GM10847 (cell line): Measurements from ENCODE around the gene TAS2R8.

ENCODE experiments used
- POLR2A ChIP-seq: IDR thresholded peaks from 2 replicates; pipeline ENCODE4 v1.6.1; 2011; ENCODE audit not compliant: insufficient read length; ENCODE audit errors: extremely low read depth

Gene TAS2R8, protein sequence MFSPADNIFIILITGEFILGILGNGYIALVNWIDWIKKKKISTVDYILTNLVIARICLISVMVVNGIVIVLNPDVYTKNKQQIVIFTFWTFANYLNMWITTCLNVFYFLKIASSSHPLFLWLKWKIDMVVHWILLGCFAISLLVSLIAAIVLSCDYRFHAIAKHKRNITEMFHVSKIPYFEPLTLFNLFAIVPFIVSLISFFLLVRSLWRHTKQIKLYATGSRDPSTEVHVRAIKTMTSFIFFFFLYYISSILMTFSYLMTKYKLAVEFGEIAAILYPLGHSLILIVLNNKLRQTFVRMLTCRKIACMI

DNA sequence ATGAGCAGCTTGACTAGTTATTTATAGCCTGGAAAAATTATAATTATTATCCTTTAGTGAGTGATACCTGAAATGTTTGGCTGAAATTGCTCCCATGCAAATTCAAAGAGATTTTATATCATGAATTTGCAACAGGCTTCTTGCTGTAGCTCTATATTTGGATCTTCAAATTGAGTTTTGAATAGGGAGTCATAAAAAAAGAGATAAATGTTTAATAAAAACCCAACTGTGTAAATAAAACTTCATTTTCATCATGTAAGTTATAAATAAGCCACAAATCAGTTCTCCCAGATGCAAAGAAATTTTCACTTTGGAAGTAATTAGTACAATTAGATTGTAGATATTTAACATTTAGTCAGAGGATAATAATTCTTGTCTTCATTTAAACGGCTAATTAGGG is at the start of gene TAS2R8:
Gene TAS2R8 (minus strand): TSS at position 101 of the 400 bp plus-strand sequence. CDS start 306 bp downstream, outside the sequence.
- no peak for TF ChIP-seq POLR2A

GRCh38 chr12:10855807-10856206 is 48.7 kb upstream of the TAS2R8 start:
- no peak for TF ChIP-seq POLR2A

DNA sequence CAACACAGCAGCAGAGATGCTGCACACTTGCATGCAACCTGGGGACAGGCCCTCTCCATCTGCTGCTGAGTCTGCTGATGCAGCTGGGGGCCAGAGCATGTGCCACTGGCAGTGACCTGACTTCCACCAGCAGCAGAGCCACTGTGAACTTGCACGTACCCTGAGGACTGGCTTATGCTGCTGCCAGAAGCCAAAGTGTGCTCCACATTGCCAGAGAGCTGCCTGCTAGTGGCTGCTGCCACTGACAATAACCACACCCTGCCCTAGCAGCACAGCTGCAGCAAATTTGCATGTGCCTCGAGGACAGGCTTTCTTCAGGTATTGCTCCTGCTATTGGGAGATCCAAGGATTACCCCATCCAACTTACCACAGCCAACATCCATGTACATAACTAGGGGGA is 46.7 kb upstream of the TAS2R8 start:
- no peak for TF ChIP-seq POLR2A

DNA sequence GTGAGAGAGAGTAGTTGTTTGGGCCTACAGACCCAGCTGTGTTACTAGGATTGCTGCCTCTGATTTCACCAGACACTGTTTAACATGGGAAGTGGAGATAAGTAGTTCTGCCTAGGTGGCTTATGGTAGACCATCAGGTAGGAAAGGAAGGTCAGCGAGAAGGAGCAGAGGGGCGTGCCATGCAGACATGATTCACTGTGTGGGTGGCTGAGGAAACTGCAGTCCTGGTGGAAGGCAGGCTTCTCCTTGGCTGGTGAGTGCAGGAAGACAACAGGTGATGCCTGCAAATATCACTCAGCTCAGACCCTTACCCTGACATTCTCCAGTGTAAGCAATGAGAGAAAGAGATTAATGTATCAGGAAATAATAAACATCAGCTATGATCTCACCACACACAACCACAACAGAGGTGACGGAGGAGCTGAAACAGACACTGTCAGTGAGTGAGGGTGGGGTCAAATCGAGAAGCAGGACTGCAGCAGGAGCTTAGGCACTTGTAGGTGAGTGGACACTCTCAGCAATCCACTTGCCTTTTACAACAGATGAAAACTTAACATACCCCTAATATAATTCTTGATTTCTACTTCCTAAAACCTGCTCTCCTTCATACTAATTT is 44.3 kb upstream of the TAS2R8 start:
- TF ChIP-seq POLR2A = no peak

GRCh38 chr12:10849425-10849878 is 42.4 kb upstream of the TAS2R8 start, which contains the start of gene PRR4:
Gene PRR4 (minus strand): TSS chr12:10849475. CDS start chr12:10849437, 38 bp downstream.
- no peak for TF ChIP-seq POLR2A

- TF ChIP-seq POLR2A = no peak
Measured at GRCh38 chr12:10847744-10848143, 40.7 kb upstream of the TAS2R8 start.

- TF ChIP-seq POLR2A = no peak
Measured at GRCh38 chr12:10842862-10843261, 35.8 kb upstream of the TAS2R8 start.

DNA sequence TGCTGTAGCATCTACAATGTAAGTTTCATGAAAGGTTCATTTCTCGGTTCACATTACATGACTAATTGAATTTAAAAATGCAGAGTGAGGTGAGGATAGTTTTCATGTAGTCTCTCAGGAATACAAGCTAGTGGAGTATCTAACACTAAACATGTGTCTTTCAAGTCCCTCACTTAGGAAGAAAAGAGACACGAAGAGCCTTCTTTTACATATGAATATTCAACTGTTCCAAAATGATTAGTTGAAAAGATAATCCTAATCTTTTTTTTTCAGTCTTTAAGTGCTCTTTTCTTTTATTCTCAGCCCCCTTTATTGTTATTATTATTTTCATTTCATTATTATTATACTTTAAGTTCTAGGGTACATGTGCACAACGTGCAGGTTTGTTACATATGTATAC is 31.4 kb upstream of the TAS2R8 start:
- no peak for TF ChIP-seq POLR2A

DNA sequence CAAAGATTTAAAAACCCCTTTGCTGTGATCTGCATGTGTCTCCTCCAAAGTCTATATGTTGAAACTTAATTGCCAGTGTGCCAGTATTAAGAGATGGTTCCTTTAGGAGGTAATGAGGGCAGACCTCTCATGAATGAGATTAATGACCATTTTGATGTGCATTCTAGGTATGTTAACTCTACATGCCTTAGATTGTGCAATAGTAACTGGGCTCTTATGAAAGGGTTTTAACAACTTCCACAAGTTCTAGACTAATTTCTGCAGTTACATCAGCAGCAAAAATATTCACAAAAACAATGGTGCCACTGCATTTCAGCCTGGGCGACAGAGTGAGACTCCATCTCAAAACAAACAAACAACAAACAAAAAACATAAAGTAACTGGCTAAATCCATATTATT is 22.9 kb upstream of the TAS2R8 start:
- no peak for TF ChIP-seq POLR2A

DNA sequence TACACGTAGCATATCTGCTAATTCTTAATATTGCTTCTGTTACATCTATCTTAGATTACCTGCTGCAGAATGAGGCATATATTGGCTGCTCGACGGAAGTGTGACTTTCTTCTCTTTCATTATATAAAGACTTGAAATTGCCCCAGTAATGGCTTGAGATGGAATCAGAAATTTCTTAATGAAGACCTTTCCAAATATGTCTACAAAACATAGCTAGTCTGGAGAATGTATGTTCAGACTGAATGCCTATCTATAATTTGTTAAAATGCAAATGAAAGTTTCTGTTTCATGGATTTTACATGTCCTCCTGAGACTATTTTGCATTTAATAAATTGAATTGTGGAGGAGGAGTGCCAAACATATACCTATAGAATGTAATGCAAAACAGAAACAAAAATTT is 19.2 kb upstream of the TAS2R8 start, which contains the start of gene TAS2R10:
Gene TAS2R10 (minus strand): TSS at position 101 of the 400 bp plus-strand sequence. CDS start 89 bp downstream, at position 12.
- TF ChIP-seq POLR2A = no peak

DNA sequence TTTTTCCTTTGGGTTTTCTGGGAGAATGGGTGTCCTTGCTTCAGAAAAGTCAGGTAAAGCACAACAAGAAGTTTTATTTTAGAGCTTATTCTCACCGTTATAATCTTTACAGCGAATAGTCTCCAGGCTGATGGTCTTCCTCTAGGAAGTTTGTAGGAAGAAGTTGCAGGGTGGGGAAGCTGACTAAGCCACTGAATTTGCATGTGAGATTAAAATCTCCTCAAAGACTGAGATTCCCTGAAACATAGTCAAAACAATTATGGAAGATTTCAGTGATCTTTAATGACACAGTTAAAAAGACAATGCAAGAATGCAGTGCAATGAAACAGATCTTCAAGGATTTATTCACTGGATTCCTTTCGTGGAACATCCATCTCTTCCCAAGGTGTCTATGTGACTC is 17.9 kb upstream of the TAS2R8 start:
- no peak for TF ChIP-seq POLR2A

DNA sequence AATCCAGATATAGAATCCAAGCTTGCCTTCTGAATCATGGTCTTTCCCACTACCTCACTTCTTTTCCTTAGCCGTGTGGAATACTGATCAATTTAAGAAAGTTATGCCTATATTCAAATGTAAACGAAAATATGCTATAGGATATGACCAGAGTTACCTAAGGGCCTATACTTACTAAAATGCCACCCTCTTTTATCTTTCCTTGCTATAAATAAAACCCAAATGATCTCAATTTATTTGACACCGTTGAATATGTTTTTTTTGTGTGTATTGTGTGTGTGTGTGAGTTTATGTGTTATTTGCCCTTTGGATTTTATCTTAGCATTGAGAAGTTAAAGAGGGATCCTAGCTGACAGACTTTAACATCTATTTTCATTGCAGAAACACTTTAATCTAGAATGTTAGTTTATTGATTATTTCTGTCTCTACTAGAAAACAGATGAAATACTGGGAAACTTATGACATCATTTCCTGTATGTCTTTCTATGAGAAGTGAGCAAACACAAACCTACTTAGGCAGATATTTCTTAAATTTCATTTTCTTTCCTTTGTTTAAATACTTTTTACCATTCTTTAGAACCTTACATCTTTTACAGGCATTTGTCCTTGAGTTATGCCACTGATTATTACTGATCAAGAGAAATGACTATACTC is 4.9 kb upstream of the TAS2R8 start:
- no peak for TF ChIP-seq POLR2A

DNA sequence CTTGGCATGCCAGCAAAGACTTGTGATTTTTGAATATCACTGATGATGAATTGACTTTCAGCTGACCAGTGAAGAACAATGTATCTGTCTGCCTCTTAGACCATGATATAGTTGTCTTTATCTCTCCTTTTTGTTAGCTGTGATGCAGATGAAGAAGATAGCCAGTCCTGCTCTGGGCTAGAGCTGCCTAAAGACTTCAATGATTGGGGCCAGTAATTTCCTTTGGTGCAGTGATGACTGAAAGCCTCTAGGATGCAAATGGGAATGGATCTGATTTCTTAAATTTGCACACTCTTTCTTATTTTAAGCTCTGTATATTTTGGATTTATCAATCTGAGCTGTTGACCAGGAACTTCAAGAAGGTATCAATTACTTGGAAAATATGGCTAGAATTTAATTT is 3.0 kb upstream of the TAS2R8 start, which contains the start of gene TAS2R9:
Gene TAS2R9 (minus strand): TSS at position 101 of the 400 bp plus-strand sequence. CDS start 93 bp downstream, at position 8.
- no peak for TF ChIP-seq POLR2A

DNA sequence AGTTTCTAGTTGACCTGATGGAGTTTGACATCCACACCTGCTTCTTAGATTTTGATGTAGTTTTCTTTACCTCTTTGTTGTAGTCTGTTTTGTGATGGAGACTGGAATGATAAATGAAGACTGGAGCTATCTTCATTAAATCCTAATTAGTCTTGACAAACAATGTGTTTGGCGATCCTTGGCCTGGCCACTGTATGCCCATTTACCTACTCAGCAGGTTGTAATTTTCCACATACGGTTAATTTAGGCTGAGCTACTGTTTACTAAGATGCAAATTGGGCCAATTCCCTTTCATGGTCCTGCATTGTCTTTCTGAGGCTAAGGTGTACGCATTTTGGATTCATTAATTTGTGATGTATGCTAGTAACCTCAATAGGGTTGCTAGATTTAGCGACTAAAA is 4.5 kb downstream of the TAS2R8 start, which contains the start of gene TAS2R7:
Gene TAS2R7 (minus strand): TSS at position 41 of the 400 bp plus-strand sequence. CDS start 57 bp downstream, outside the sequence.
- TF ChIP-seq POLR2A = no peak

- TF ChIP-seq POLR2A = no peak
Measured at GRCh38 chr12:10801741-10802140, 5.3 kb downstream of the TAS2R8 start.

GRCh38 chr12:10794222-10794621 is 12.9 kb downstream of the TAS2R8 start:
- TF ChIP-seq POLR2A = no peak
